GM12878 (cell line): Measurements from ENCODE around the gene ERP29. TPM values are rescaled to one million over a fixed set of nuclear protein-coding genes. Genes with fewer than 3 reads are reported as not detected.

Experiments used
- ASH2L ChIP-seq: fragments of 300-600, 200-600 bp; sonication (generic); IDR thresholded peaks from 2 replicates; pipeline ENCODE4 v1.6.1; 2017; ENCODE audit warnings: low read depth, mild to moderate bottlenecking, borderline replicate concordance
- ATF7 ChIP-seq: fragments of 450-650 bp; IDR thresholded peaks from 2 replicates; pipeline ENCODE4 v1.6.1; 2016; ENCODE audit warnings: low read depth, mild to moderate bottlenecking
- BCLAF1 ChIP-seq: fragments of 450-650 bp; IDR thresholded peaks from 2 replicates; pipeline ENCODE4 v1.6.1; 2017; ENCODE audit warnings: antibody characterized with exemption, mild to moderate bottlenecking, moderate library complexity
- IKZF2 ChIP-seq, 2 experiments: fragments of 450-650 bp; IDR thresholded peaks; 2 replicates each; pipeline ENCODE4 v1.6.1; 2017; ENCODE audit warnings: mild to moderate bottlenecking in 2 of 2, moderate library complexity in 2 of 2
- IRF5 ChIP-seq: fragments of 450-650 bp; IDR thresholded peaks from 2 replicates; pipeline ENCODE4 v1.6.1; 2017; ENCODE audit warnings: borderline replicate concordance
- MYB ChIP-seq: fragments of 150-350 bp; IDR thresholded peaks from 2 replicates; pipeline ENCODE4 v1.6.1; 2014; ENCODE audit warnings: mild to moderate bottlenecking, low read depth, low read length, borderline replicate concordance
- NBN ChIP-seq: fragments of 450-650 bp; IDR thresholded peaks from 2 replicates; pipeline ENCODE4 v1.6.1; 2016
- NFYA ChIP-seq: IDR thresholded peaks from 2 replicates; pipeline ENCODE4 v1.6.1; 2011; ENCODE audit warnings: low read depth, mild to moderate bottlenecking, low read length, improper control_type of control experiment, borderline replicate concordance
- NR2C2 ChIP-seq: IDR thresholded peaks from 2 replicates; pipeline ENCODE4 v1.6.1; 2011; ENCODE audit warnings: borderline replicate concordance, low read depth; ENCODE audit not compliant: control insufficient read depth, insufficient read length
- PBX3 ChIP-seq: IDR thresholded peaks from 2 replicates; pipeline ENCODE4 v1.6.1; 2011; ENCODE audit warnings: mild to moderate bottlenecking, low read depth, low read length, moderate library complexity; ENCODE audit not compliant: insufficient replicate concordance
- RAD21 ChIP-seq: IDR thresholded peaks from 2 replicates; pipeline ENCODE4 v1.6.1; 2011; ENCODE audit warnings: mild to moderate bottlenecking, low read depth, low read length, moderate library complexity; ENCODE audit not compliant: insufficient read depth
- RBBP5 ChIP-seq: fragments of 200-600 bp; sonication (generic); conservative IDR thresholded peaks from 2 replicates; pipeline ENCODE4 v1.6.1; 2016
- RELA ChIP-seq: fragments of 450-650 bp; IDR thresholded peaks from 2 replicates; pipeline ENCODE4 v1.8.0; 2014; ENCODE audit warnings: borderline replicate concordance; ENCODE audit not compliant: partially characterized antibody
- RELB ChIP-seq: fragments of 450-650 bp; IDR thresholded peaks from 2 replicates; pipeline ENCODE4 v1.6.1; 2017; ENCODE audit warnings: low read depth, mild to moderate bottlenecking, moderate library complexity
- SIX5 ChIP-seq: IDR thresholded peaks from 2 replicates; pipeline ENCODE4 v1.6.1; 2011; ENCODE audit warnings: mild to moderate bottlenecking, low read depth, low read length, moderate library complexity; ENCODE audit not compliant: severe bottlenecking
- SMC3 ChIP-seq: IDR thresholded peaks from 2 replicates; pipeline ENCODE4 v1.6.1; 2011; ENCODE audit warnings: low read length, improper control_type of control experiment, borderline replicate concordance
- SREBF2 ChIP-seq: IDR thresholded peaks from 2 replicates; pipeline ENCODE4 v1.6.1; 2012; ENCODE audit warnings: mild to moderate bottlenecking, low read length
- STAT1 ChIP-seq: fragments of 450-650 bp; conservative IDR thresholded peaks from 2 replicates; pipeline ENCODE4 v1.6.1; 2014; ENCODE audit warnings: antibody characterized with exemption, mild to moderate bottlenecking
- ZNF687 ChIP-seq: fragments of 450-650 bp; IDR thresholded peaks from 2 replicates; pipeline ENCODE4 v1.6.1; 2017; ENCODE audit warnings: mild to moderate bottlenecking, moderate library complexity
- polyA plus RNA-seq, 11 experiments: library from polyadenylated mRNA; depleted of rRNA in 4 of 11; unstranded in 6 of 11; stranded (reverse) in 5 of 11; fragments of >200 nt; fragmentation: Nextera tagmentation in 4 of 11; fragmentation: Illumina TruSeq in 1 of 11; extraction: Ambion mirVana in 4 of 11; extraction: Trizol in 1 of 11; gene quantifications; 1 replicate in 1 of 11; 2 replicates in 10 of 11; pipeline versions ENCODE4 v1.2.1 to v1.2.3, GENCODE V29; 2011 to 2016; ENCODE audit warnings: inconsistent platforms in 2 of 11, missing spikeins in 2 of 11, low read depth in 1 of 11
- total RNA-seq, 4 experiments: library from RNA; depleted of rRNA in 3 of 4; stranded (reverse); fragments of >200 nt in 3 of 4; fragmentation: Illumina TruSeq in 1 of 4; extraction: Trizol in 1 of 4; gene quantifications; 2 replicates each; pipeline versions ENCODE4 v1.2.1 to v1.2.3, GENCODE V29; 2013 to 2021

ERP29 gene
- total and polyA plus RNA-seq, 10 of the 15 experiments (the other 5 are each of a cell fraction or from before 2014, with no cell fraction given) = 46.7 to 146 (median 107) TPM

GRCh38 chr12:112013601-112014402 lies 576 bp downstream of the ERP29 start (continued):
- TF ChIP-seq ZNF687 (no peak; the same call in 1 of the 2 replicates), RELB (no peak), RBBP5 (no peak), ASH2L (no peak), IRF5 (no peak), SREBF2 (no peak), RAD21 (no peak), IKZF2 (IDR thresholded peaks at IDR 0.05) (no peak; a peak in 1 of 4 replicates), PBX3 (peak; percentile 58), NR2C2 (no peak), STAT1 (no peak), NFYA (no peak), MYB (no peak), BCLAF1 (no peak), ATF7 (no peak), SIX5 (no peak), RELA (no peak), SMC3 (no peak), NBN (no peak)
